GM19035 (cell line): Measurements from ENCODE around the gene CTNNA3.

Experiments
- ATAC-seq: cut with Tn5 transposase; IDR thresholded peaks from one replicate; pipeline ENCODE4 v1.9.1; 2021; ENCODE audit not compliant: unreplicated experiment

CTNNA3 gene

DNA sequence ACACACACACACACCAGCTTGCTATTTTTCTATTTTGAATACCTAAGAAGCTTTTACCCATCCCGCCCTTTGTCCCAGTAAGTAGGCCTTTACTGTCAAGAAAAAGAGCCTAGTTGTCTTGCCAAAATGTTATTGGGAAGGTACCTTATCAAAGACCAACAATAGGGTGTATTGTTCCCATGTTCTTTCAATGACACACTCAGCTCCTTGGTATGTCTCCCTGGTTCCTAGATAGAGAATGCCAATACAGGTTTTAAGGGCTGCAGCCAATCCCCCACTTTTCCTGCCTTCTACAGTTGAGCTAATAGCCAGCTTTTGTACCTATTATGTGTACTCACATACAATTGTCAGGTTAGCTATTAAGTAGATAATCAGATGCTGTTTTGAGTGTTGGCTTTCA is 862.1 kb downstream of the CTNNA3 start:
- ATAC-seq, result no peak

DNA sequence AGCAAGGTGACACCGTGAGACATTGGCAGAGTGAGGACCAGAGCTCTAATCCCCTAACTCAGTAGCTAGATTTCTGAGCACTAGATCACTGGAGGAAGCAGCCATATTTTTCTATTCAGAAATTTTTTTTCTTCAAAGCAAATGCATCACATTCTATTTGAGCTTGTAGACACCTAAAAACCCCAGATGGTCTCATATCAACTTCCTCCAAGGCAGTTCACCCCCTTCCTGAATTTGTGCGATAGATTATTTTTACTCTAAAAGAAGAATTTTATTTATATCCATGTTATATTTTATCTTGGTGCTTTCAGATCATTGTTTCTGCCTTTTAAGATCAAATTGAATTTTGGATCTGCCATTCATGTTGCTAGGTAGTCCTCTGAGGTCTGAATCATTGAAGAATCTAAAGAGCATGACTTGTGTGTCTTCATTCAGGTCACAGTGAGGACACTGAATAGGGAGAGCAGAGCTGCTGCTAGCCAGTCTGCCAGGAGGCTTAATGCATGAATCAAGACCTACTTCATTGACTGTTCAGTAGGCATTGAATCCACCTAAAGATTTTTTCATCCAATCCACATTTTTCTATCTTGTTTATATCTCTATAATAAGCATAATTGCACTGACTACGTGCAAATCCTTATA is 863.1 kb downstream of the CTNNA3 start:
- ATAC-seq, result no peak

DNA sequence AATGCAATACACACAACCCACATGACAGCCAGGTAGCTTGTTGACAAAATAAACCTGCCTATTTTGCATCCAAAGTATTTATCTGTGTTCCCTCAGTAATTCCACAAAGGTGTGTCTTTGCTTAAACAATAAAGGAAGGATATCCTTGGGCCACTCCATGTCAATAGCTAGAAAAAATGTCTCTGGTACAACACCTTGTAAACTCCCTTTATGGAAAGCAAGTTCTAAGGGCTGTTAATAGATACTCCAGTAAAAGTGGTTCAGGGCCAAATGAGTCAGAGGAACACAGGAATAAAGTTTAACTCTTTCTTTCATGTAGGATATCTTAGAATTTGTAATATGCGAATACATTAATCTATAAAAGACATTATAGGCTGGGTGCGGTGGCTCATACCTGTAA is 867.0 kb downstream of the CTNNA3 start:
- ATAC-seq, result no peak

DNA sequence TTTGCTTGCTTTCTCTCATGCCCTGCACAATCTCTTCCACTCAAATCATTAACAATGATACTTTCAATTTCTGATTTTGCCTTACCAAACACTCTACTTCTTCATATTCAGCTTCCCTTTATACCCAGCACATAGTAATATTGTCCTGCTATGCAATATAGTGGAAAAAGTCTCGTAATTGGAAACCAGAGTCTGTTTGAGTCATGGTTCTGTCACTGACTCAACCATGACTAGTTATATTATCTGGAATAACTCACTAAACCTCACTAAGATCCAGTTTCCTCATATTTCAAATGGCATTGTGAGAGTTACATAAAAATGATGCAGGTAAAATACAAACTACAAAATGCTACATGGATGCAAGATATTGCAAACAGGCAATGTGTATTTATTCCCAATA is 868.6 kb downstream of the CTNNA3 start:
- no peak for ATAC-seq

DNA sequence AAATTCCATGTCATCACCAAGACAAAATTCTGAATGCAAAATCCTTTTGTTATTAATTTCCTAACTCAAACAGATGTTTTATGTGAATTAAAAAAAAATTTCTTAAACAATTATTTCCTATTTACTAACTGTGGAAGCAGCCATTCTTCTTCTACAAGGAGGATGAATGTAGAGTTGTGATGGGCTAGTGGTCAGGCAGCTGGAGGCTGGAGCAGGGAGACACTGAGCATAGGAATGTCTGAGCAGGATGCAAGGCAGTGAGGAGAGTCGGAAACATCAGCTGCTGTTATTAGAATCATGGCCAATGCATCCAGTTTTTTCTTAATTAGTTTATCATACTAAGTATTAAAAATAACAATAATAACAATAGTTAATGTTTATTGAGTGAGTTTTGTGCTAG is 872.7 kb downstream of the CTNNA3 start:
- no peak for ATAC-seq

DNA sequence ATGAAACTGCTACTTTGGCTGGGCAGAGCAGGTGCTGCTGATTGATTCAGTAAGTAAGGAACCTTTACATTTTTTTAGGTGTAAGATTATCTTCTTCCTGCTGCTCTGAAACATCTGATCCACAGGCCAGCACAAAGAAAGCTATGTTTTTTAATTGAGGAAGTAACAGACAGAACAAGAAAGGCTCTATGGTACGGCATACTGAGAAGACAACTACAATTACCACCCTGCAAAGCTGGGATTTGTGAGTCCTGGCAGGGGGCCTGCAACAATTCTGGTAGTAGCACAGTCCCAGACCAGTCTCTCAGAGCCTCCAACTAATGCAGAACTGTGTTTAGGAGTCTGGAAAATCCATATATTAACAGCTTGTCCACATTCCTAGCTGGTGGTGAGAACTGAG is 873.2 kb downstream of the CTNNA3 start:
- no peak for ATAC-seq

DNA sequence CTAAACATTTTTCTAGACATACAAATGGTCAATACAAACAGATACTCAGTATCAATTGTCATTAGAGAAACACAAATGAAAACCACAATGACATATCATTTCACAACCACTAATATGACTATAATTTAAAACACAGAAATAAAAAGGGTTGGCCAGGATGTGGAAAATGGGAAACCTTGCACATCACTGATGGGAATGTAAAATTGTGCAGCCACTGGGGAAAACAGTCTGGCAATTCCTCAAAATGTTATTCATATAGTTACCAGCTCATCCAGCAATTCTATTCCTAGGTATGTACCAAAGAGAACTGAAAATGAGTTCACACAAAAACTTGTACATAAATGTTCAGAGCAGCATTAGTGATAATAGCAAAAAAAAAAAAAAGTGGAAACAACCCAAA is 876.3 kb downstream of the CTNNA3 start:
- no peak for ATAC-seq

DNA sequence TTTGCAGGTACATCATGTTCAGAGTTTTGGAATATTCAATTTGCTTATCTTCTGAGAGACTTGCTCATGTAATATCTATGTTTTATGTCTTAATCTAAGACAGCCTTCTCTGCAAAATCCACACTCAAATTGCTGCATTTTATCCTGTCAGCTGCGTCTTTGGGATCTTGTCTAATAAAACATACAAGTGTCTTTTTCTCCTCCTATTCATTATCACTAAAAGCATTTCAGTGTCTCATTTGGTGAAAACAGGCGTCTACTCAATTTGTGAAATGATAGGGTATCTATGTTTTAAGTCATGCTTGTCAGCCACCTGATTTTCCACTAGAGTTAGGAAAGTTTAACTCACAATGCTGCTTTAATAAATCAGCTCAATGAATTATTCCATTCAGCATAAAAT is 882.9 kb downstream of the CTNNA3 start:
- ATAC-seq, result no peak

DNA sequence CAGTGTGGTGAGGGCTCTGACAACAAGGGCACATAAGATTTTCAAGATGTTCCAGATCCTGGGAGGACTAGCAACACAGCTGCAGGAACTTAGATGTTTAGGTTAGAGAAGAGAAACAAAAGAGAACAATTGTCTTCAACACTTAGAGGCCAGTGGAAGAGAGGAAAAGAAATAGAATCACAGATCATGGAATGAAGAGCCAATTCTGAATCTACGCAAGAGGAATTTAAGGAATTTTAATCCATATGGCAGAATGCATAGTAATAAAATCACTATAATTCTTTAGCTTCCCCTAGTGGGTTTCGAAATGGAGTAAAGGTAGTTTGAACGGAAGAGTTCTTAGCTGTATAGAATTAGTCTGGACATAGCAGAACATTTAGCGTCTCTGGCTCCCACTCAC is 884.8 kb downstream of the CTNNA3 start:
- ATAC-seq, result no peak

DNA sequence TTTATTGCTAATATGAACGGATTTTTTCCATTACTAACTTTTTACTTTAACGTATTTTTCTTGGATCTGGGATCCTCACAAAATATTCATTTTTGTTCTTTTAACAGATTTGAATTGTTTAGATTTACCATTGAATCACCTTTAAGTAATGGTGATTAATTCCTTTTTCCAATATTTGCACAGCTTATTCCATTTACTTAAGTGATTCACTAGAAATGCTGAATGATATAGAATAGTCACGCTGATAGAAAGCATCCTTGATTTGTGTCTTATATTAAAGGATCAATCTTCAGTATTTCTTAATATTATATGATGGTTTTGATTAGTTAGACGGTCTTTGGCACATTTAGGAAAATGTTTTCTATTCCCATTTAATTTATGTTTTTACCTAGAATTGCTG is 886.6 kb downstream of the CTNNA3 start:
- ATAC-seq, result no peak

DNA sequence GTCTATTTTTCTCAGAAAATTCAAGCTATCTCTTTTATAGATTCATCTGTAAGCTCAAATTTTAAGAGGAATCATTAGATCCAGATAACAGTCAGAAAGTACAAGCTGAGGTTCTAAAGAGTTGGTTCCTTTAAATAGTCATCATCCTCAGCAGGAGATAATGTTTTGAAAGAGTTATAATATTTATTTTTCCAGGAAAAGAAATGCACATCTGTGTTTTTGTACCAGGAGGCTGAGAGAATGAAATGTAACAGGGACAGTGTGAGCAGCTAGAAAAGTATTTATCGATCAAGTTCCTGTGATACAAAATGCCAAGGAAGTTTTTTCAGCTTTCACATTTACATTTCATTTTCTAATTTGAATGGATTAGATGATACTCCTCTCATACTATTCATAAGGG is 890.4 kb downstream of the CTNNA3 start:
- no peak for ATAC-seq

DNA sequence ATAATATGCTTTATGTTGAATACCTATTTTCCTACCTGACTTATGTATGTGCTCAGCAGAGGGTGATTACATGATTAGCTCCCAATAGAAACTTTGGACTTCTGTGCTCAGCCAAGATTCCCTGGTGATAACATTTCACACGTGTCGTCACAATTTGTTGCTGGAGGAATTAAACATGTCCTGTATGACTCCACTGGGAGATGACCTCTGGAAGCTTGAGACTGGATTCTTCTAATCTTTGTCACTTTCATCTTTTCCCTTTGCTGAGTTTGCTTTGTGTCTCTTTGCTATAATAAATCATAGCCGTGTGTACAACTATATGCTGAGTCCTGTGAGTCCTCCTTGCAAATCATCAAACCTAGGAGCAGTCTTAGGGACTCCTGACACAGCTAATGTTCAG is 891.0 kb downstream of the CTNNA3 start:
- ATAC-seq, result no peak

DNA sequence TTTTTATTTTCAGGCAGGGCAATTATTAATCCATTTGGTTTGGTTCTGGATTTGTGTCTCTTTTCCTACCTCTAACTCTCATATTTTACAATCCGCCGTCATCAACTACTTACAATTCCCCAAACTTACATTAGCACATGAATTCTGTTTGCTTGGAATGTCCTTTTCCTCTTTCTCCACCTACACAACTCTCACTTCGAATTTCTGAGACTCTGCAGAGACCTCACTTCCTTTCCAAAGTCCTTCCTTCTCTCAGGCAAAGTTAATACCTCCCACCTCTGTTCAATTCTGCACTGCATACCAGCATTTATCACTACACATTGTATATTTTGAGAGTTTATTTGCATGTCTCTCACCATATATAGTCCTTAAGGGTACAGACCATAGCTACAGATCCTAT is 892.8 kb downstream of the CTNNA3 start:
- ATAC-seq, result no peak

DNA sequence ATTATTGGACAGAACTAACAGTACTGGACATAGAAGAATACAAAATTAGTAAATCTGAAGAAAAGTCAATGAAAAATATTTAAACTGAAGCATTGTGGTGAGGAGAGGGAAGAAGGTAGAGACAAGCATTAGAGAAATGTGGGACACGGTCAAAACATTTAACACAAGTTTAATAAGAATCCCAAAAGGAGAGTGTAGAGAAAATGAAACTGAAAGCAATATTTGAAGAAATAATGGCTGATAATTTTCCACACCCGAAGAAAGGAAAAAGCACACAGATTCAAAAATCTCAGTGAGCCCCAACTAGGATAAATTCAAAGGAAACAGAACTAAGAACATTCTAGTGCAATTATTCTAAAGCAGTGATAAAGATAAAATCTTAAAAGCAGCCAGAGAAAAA is 896.5 kb downstream of the CTNNA3 start:
- no peak for ATAC-seq

DNA sequence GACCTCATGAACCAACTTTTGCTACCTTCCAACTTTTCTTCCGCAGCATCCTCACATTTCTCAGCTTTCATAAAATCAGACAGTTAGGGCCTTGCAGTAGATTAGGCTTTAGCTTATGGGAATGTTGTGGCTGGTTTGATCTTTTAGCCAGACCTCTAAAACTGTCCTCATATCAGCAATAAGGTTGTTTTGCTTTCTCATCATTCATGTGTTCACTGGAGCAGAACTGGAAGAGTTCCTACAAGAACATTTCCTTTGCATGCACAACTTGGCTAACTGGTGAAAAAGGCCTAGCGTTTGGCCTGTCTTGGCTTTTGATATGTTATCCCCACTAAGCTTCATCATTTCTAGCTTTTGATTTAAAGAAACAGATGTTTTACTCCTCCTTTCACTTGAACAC is 900.1 kb downstream of the CTNNA3 start:
- ATAC-seq, result no peak

DNA sequence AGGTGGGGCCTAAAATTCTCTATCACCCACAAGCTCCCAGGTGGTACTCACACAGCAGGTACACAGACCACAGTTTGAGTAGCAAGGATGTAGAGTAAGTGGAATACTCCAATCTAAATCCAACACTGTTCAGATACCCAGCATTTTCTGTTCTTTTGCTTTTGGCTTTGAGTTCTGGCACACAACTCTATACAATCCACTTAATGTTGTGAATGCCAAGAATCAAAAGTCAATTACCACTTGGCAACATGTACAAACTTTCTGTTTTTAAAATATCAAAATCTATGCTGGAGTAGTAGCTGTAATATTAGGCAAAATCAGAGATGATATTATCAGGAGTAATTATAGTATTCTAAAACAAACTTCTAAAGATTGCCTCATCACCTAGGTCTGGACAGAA is 903.6 kb downstream of the CTNNA3 start:
- no peak for ATAC-seq

DNA sequence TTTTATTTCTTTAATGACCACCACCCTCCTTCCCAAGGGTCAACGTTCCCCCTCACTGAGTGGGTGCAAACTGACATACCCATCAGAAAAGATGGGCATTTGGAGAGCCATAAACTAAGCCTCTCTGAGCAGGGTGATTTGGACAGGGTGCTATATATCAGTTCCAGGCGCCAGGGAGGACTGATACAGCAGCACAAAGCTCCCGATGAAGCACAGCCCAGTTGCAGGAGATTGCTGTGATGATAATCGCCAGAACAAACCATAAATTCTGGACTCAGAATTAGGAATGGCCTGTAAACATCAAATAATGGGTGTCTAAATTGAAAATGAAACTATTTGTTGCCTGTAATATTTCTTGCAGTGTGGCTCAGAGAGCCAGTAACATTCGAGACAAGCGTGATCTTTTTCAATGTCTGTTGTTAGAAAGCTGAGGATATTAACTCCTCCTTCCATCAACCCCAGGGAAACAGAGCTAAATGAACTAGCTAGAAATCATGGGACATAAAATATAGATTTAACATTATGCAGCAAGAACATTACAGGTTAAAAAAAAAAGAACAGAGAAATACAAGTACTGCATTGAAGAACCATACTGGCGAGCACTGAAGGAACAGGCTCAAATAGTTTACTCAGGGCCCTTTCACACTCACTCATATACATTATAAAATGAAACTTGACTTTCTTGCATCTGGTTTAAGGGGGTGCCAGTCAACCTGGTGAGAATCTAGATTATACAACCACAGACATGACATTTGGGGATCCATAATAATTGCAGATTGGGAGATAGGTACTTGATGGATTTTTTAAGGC is 907.6 kb downstream of the CTNNA3 start:
- ATAC-seq, result no peak

DNA sequence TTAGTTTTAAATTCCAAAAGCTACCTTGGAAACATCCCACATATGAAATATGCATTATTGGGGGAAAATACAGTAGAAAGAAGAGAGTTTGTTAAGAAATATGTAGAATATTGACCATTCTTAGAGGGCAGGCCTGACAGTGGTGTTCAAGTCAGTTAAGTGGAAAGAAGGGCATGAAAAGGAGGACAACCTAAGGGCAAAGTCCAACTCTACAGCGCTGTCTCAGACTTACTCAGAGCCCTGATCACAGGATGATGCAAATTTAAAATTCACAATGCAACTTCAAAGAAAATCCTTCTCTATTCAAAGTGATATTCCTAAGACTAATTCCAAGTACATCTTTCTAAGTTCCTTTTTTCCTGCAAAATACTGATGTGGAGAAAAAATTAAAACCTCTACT is 909.3 kb downstream of the CTNNA3 start:
- no peak for ATAC-seq

DNA sequence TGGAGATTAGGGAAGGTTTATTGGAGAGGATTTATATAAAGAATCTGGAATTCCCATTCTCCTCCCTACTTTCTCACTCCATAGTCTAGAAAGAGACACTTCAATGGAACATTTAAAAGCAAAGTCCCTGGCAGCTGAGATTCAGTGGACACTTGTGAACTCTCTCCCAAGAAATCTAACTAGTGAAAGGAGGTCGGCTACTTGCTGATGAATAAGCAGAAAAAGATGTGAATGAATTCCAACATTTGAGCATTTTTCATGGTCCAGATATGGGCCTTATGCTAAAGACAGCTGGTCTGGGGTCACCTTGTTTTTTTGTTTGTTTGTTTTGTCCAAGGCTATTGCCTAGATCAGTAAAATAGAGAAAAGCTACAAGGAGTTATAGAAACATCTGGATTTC is 911.2 kb downstream of the CTNNA3 start:
- no peak for ATAC-seq

DNA sequence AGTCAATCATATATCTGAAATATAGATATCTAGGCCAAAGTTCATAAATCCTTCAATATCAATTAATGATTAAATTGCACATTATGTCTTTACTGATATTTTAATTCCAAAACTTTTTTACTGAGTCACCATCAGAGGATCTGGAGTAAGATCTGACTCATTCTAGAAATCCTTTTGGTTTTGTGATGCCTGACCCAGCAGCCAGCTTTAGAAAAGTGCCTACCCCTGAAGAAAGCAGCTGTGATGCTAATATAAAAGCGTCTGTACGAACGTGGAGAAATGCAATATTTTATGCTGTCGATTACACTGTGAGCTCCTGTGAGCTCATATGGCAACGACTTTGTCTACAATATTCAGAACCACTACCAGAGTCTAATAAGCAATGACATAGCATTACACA is 912.7 kb downstream of the CTNNA3 start:
- ATAC-seq, result no peak

DNA sequence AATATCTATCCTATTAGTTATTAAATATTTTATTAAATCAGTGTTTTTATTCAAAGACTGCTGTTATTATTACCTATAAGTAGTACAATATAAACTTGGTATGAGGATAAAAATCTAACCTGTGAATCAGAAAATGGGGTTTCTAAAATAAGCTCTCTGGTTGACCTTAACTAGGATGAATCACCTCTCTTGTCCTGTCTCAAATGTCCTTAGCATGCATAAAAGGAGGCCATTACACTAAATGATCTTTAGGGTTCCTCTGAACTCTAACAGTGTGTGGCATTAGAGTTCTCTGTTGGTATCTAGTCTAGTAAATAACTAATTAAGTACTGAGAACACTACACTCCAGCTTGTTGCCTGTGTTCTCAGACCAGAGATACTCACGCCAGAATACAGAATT is 913.2 kb downstream of the CTNNA3 start:
- ATAC-seq, result no peak

DNA sequence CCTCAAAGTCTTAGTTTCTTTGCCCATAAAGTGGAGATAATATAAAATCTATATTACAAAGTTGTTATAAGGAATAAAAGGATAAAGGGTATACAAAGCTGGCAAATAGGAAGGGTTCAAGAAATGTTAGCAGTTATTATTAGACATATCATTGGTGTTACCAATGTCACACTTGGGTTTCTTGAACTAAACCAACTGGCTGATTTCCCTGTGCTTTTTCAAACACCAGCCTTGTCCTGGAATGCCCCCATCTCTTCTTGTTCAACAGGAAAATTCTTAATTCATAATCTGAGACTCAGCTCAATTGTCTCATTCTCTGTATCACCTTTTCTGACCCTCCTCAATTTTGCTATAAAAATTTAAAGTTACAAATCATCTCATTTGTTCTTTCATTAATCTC is 913.9 kb downstream of the CTNNA3 start:
- no peak for ATAC-seq

DNA sequence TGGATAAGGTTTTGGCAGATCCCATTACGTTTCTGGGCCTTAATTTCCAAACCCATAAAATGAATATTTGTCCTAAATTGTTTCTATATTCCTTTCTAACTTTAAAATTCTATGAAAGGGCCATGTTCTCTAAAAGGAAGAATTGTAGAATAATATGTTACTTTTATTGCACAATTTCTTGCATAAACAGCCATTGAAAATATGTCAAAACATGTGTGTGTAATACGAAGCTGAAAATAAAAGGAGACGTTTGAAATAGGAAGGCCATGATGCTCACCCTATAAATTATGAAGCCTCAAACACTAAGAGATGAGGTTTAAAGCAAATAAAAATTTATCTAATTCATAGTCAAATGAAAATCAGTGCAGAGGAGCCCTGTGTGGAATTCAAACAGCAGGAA is 915.2 kb downstream of the CTNNA3 start:
- ATAC-seq, result no peak
